Right atrium auricular region (tissue), 2 donors: ENCODE measurements around the gene ST14. TPM values are rescaled to one million over a fixed set of nuclear protein-coding genes. Genes with fewer than 3 reads are reported as not detected.

Experiments used
- DNase-seq: peaks from one replicate; pipeline ENCODE4 v3.0.0-alpha.2; 2019; ENCODE audit warnings: low spot score
- H3K27ac ChIP-seq, 2 donors: fragments of 200-600 bp; sonication (generic); 1 replicate in 1 of 2; 2 replicates in 1 of 2; pipeline ENCODE4 v1.5.1; 2016 to 2019
- H3K27me3 ChIP-seq, 2 donors: fragments of 200-600 bp; sonication (generic); one replicate each; pipeline versions ENCODE4 v1.5.1 to v1.6.0; 2017 to 2019
- H3K36me3 ChIP-seq: fragments of 200-600 bp; sonication (generic); one replicate; pipeline ENCODE4 v1.5.1; 2016
- H3K4me1 ChIP-seq, 2 donors: fragments of 200-600 bp; sonication (generic); one replicate each; pipeline versions ENCODE4 v1.5.1 to v1.6.0; 2017 to 2019
- H3K4me3 ChIP-seq, 2 donors: fragments of 200-600 bp; sonication (generic); 1 replicate in 1 of 2; 2 replicates in 1 of 2; pipeline ENCODE4 v1.5.1; 2017 to 2019; ENCODE audit warnings: mild to moderate bottlenecking in 1 of 2, moderate library complexity in 1 of 2
- H3K9me3 ChIP-seq, 2 donors: fragments of 200-600 bp; sonication (generic); one replicate each; pipeline ENCODE4 v1.5.1; 2019
- CTCF ChIP-seq, 2 donors: fragments of 200-600 bp; sonication (generic); IDR thresholded peaks; one replicate each; pipeline ENCODE4 v1.5.1; 2019; ENCODE audit warnings: antibody characterized with exemption in 2 of 2
- total RNA-seq, 2 donors: library from RNA; depleted of rRNA; stranded (reverse); fragments of >200 nt; gene quantifications; one replicate each; pipeline ENCODE4 v1.1.0, GENCODE V29; 2016

Gene ST14
- total RNA-seq: 1 to 10 TPM in 1 of 2 donors, under 1 TPM in 1; 0.85 to 6.0 TPM

DNA sequence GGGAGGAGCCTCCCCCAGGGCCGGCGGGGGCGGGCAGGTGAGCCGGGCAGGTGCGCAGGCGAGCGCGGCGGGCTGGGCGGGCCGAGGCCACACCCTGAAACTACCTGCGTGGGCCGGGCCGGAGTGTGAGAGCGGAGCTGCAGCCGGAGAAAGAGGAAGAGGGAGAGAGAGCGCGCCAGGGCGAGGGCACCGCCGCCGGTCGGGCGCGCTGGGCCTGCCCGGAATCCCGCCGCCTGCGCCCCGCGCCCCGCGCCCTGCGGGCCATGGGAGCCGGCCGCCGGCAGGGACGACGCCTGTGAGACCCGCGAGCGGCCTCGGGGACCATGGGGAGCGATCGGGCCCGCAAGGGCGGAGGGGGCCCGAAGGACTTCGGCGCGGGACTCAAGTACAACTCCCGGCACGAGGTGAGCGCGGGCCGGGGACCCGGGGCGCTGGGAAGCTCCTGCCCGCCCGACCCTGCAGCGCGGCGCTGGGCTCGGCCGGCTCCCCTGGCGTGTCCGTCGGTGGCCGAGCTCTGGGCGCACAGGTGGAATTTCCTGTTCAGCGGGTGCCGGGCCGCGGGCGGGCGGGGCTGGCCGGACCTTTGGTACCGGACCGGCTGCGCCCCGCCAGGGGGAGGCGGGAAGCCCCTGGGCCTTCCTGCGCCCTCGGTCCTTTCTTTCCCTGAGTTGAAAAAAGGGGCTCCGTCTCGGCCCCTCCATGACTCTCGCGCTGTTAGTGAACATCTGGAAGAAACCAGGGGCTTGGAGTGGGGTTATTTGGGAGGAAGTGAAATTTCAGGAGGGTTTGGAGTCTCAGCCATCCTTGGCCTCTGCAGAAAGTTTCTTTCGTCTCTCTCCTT, at the start of gene ST14:
ST14 (plus strand) TSS at position 126 of the 841 bp plus-strand sequence; CDS start at position 324, 198 bp downstream.
- no peak for DNase-seq
- Histone ChIP-seq H3K4me3 (peak within 1 kb of the TSS; percentile 25 to 40), H3K27ac (no peak within 1 kb of the TSS), H3K36me3 (no peaks in the 10 kb centered on the region), H3K4me1 (peaks cover 0 to 25% of the 10 kb centered on the region in 2 donors), H3K27me3 (peaks cover 0 to 7% of the 10 kb centered on the region in 2 donors), H3K9me3 (no peaks in the 10 kb centered on the region)
- no peak for TF ChIP-seq CTCF (IDR thresholded peaks at IDR 0.05)

DNA sequence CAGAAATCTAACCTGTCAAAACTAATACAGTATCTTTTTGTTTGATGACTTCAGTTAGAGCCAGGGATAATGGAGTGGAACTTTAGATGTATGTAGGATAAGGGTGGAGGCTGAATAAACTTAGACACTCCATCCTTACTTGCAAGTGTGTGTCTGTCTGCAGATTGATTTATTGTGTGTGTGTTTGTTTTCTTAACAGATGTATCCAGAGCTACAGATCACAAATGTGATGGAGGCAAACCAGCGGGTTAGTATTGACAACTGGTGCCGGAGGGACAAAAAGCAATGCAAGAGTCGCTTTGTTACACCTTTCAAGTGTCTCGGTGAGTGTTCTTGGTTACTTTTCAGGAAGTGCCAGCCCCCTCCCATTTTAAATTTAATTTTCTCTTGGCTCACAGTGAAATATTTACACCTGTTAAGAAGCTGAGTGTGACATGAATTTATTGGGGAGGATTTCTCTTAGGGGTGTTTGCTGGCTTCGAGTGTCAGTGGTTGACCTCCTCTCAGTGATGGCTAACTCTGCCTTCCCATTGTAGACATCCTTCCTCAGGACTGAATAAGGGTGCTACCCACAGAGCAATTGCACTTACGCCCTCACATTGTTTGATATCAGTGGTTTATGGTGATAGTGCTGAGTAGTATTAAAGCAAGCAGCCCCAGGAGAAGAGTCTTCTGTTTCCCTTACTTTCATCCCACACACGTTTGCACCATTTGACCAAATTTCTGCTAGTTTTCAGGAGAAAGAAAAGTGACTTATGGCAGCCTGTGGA, 49.1 kb upstream of the ST14 start:
- H3K27ac ChIP-seq: no peak overlapping the region
- TF ChIP-seq CTCF (IDR thresholded peaks at IDR 0.05): no peak
- H3K4me3 ChIP-seq: no peak overlapping the region
- no peak for DNase-seq
- H3K27me3 ChIP-seq: no peaks in the 10 kb centered on the region
- H3K9me3 ChIP-seq: no peaks in the 10 kb centered on the region
- peaks cover 15% of the 10 kb centered on the region for H3K36me3 ChIP-seq
- peaks cover 0 to 9% of the 10 kb centered on the region in 2 donors for H3K4me1 ChIP-seq

GRCh38 chr11:130112071-130112830, 47.3 kb upstream of the ST14 start:
- DNase-seq: no peak
- Histone ChIP-seq H3K36me3 (peaks cover 15% of the 10 kb centered on the region), H3K27me3 (no peaks in the 10 kb centered on the region), H3K4me1 (peaks cover 0 to 9% of the 10 kb centered on the region in 2 donors), H3K9me3 (no peaks in the 10 kb centered on the region), H3K27ac (no peak overlapping the region), H3K4me3 (no peak overlapping the region)
- TF ChIP-seq CTCF (IDR thresholded peaks at IDR 0.05): no peak

- Histone ChIP-seq H3K4me1 (peaks cover 0 to 15% of the 10 kb centered on the region in 2 donors), H3K27me3 (no peaks in the 10 kb centered on the region), H3K4me3 (no peak overlapping the region), H3K27ac (no peak overlapping the region), H3K9me3 (no peaks in the 10 kb centered on the region), H3K36me3 (peaks cover 15% of the 10 kb centered on the region)
- no peak for DNase-seq
- no peak for TF ChIP-seq CTCF (IDR thresholded peaks at IDR 0.05)
Observed at GRCh38 chr11:130114281-130114680, 45.3 kb upstream of the ST14 start.

GRCh38 chr11:130114726-130115125, 44.9 kb upstream of the ST14 start:
- DNase-seq: no peak
- Histone ChIP-seq H3K9me3 (no peaks in the 10 kb centered on the region), H3K4me1 (peaks cover 0 to 15% of the 10 kb centered on the region in 2 donors), H3K27ac (no peak overlapping the region), H3K4me3 (no peak overlapping the region), H3K27me3 (no peaks in the 10 kb centered on the region), H3K36me3 (peaks cover 15% of the 10 kb centered on the region)
- TF ChIP-seq CTCF (IDR thresholded peaks at IDR 0.05): no peak
